ENCODE data around the gene AJM1.

- TF ChIP-seq CTCF (IDR thresholded peaks at IDR 0.05; ENCODE audit: insufficient read depth, low read length) = no peak
- no peak for TF ChIP-seq POLR2AphosphoS5 (IDR thresholded peaks at IDR 0.05; ENCODE audit: low read depth)
These were observed 18.3 kb downstream of the AJM1 start for GRCh38 chr9:136860529-136860928.
